Activated CD4-positive, alpha-beta memory T cell treated with anti-CD3 and anti-CD28 coated beads, Interleukin-2, amount 10 ng/mL, durations not matched to agents 7 days and 5 days (primary cell): ENCODE data around the gene FAT2. TPM values are rescaled to one million over a fixed set of nuclear protein-coding genes. Genes with fewer than 3 reads are reported as not detected.
"Not testable (repeated sequence)": the region's sequence is repeated elsewhere in the genome, so short reads cannot be mapped to it uniquely, and the experiment has no call there.

Experiments used
- CTCF ChIA-PET: fragments of 350-600 bp; sonication (Branson Sonifier 250); formaldehyde crosslinking; loops from one replicate; lab custom pipeline; 2021; ENCODE audit warnings: antibody characterized with exemption, inconsistent platforms; lab: Charles Lee
- POLR2A ChIA-PET: fragments of 350-600 bp; sonication (Branson Sonifier 250); formaldehyde crosslinking; loops from one replicate; lab custom pipeline; 2021; ENCODE audit warnings: antibody characterized with exemption; lab: Charles Lee
- DNase-seq: peaks from one replicate; pipeline ENCODE4 v3.0.0-alpha.2; 2020
- H3K27ac Mint-ChIP-seq: one replicate; pipeline ENCODE4 v1.8.0; 2021; ENCODE audit warnings: mild to moderate bottlenecking, mixed read lengths
- H3K27me3 Mint-ChIP-seq: one replicate; pipeline ENCODE4 v1.8.0; 2021; ENCODE audit warnings: mixed read lengths
- H3K36me3 Mint-ChIP-seq: one replicate; pipeline ENCODE4 v1.8.0; 2021; ENCODE audit warnings: low read depth, mixed read lengths
- H3K4me1 Mint-ChIP-seq: one replicate; pipeline ENCODE4 v1.8.0; 2021; ENCODE audit warnings: mixed read lengths
- H3K4me3 Mint-ChIP-seq: one replicate; pipeline ENCODE4 v1.8.0; 2021; ENCODE audit warnings: mild to moderate bottlenecking, mixed read lengths
- H3K9me3 Mint-ChIP-seq: one replicate; pipeline ENCODE4 v1.8.0; 2021; ENCODE audit warnings: mixed read lengths
- total RNA-seq, 2 experiments: library from RNA; stranded (reverse); gene quantifications; one replicate each; pipeline ENCODE4 v1.2.3, GENCODE V29; 2021

FAT2 gene
- total RNA-seq, 2 experiments from 2014 or later: not detected

DNA sequence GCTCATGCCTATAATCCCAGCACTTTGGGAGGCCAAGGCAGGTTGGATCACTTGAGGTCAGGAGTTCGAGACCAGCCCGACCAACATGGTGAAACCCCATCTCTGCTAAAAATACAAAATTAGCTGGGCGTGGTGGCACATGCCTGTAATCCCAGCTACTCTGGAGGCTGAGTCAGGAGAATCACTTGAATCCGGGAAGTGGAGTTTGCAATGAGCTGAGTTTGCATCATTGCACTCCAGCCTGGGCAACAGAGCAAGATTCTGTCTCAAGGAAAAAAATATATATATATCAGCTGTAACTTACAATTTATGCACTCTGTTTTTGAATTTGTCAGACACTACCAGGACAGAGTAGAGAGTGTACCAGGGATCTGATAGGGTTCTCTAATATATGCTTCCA is 5.8 kb downstream of the FAT2 start:
- H3K4me1 Mint-ChIP-seq, H3K27ac Mint-ChIP-seq, POLR2A ChIA-PET, DNase-seq, H3K27me3 Mint-ChIP-seq, H3K36me3 Mint-ChIP-seq, H3K4me3 Mint-ChIP-seq, H3K9me3 Mint-ChIP-seq, CTCF ChIA-PET: not testable (repeated sequence)

DNA sequence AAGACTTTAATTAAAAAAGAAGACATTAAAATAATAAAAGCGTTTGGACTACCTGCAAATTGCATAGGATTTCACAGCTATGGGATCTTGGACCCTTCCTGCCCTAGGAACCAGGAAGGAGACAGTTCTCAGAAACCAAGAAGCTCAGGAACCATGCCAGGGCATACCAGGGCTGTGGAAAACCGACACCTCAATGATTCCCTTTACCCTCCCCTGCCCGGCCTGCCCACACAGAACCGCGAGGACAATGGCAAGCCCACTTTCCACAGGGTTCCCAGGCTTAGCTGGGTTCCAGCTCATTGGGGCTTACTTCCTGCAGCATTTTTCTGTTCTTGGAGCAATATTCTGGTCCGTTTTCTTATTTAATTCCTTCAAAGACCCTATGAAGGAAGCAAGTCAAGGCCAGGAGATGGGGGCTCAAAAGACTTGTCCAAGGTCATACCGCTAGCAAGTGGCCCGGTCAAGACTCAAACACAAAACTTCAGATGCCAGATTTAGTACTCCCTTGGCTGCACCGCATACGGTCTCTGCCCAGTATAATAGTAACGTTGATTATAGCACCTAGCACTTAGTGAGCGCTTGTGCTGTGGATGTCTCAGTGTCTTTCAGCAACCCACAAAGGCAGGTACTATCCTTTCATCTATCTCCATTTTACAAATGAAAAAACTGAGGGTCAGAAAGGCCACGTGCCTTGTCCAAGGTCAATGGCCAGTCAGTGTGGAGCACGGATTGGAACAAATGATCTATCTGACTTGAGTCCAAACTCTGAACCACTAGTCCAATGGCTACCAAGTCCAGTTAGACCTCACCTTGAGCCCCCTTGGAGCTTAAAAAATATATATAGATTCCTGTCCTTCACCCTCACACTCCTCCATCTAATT is 6.8 kb downstream of the FAT2 start:
- no peak overlapping the region for H3K4me3 Mint-ChIP-seq

DNA sequence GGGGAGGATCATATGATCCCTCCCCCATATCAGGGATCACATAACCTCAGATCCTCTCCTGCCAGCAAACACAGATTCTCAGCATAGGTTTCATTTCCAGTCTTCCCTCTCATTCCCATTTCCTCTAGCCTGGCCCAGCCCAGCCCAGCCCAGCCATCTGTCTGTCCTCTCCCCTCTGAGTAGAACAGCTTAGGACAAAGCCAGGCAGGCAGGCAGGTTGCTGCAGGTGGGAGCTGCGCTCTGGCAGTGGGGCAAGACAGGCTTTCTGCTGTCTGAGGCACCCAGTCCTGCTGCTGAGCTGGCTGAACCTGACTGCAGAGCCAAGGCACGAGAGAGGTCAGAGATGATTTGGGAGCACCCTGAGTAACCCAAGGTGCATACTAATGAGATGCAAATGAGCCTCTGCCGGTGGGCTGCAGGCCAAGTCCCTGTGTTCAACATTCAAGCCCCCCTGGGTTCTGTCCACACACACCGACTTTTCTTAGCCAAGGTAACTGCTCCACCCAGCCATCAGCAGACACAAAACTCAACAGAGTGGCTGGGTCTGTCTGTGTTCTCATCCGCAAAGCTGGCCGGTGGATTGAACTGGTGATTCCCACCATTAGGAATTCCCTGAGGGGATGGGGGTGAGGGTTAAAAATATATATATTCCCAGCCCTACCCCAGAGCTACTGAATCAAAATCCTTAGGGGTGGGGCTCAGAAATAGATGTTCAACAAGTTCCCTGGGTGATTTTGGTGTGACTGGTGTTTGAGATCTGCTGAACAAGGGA is 9.1 kb downstream of the FAT2 start:
- POLR2A ChIA-PET: no interaction called here
- CTCF ChIA-PET: no interaction called here
- H3K4me1 Mint-ChIP-seq: peaks cover 3% of the 10 kb centered on the region

More for the DNA sequence above, 6.8 kb downstream of the FAT2 start:
- Mint-ChIP-seq H3K27ac (no peak overlapping the region), H3K36me3 (no peaks in the 10 kb centered on the region), H3K27me3 (peaks cover 2% of the 10 kb centered on the region), H3K9me3 (no peaks in the 10 kb centered on the region), H3K4me1 (no peaks in the 10 kb centered on the region)
- DNase-seq: no peak
- CTCF ChIA-PET: no interaction called here
- POLR2A ChIA-PET: no interaction called here

DNA sequence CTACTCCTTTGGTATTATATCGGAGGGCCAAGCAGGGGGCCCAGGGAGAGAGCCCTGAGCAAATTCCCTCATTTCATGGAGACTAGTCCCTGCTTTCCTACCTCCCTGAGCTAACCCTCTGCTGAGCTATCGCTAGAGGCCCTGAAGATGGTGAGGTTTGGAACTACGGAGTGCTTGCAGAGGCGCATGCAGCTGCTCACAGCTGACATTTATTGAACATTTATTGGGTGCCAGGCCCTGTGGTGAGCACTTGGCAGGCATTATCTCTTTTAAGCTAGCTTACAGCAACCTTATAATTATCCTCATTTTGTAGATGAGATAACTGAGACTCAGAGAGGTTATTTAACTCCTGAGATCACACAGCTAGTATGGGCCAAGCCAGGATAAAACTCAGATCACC is 9.8 kb downstream of the FAT2 start:
- CTCF ChIA-PET: no interaction called here
- POLR2A ChIA-PET: no interaction called here
- H3K9me3 Mint-ChIP-seq: no peaks in the 10 kb centered on the region
- no peak for DNase-seq
- no peaks in the 10 kb centered on the region for H3K36me3 Mint-ChIP-seq
- H3K27ac Mint-ChIP-seq: no peak overlapping the region
- peaks cover 5% of the 10 kb centered on the region for H3K27me3 Mint-ChIP-seq
- H3K4me3 Mint-ChIP-seq: no peak overlapping the region
- H3K4me1 Mint-ChIP-seq: peaks cover 3% of the 10 kb centered on the region

More for the DNA sequence above, 9.1 kb downstream of the FAT2 start:
- Mint-ChIP-seq H3K9me3 (no peaks in the 10 kb centered on the region), H3K27ac (no peak overlapping the region), H3K27me3 (peaks cover 5% of the 10 kb centered on the region), H3K36me3 (no peaks in the 10 kb centered on the region), H3K4me3 (no peak overlapping the region)
- no peak for DNase-seq

DNA sequence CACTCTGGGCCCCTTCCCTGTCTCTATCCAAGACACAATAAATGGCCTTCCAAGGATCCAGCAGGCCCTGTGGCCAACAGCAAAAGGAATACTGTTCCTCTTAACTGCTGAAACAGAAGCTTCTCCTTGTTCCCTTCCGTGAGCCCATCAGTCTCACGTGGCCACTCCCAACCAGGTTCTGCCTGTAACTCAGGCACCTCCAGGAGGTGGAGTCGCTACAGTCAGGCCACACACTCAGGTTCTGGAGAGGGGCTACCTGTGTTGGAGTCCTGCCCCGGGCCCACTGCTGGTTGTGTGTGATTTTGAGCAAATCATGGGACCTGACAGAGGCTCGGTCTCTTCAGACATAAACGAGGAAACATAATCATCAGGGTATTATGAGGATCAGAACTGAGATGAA is 10.3 kb downstream of the FAT2 start:
- no peak overlapping the region for H3K4me3 Mint-ChIP-seq
- no peak overlapping the region for H3K27ac Mint-ChIP-seq
- H3K9me3 Mint-ChIP-seq: no peaks in the 10 kb centered on the region
- DNase-seq: no peak
- peaks cover 3% of the 10 kb centered on the region for H3K4me1 Mint-ChIP-seq
- no peaks in the 10 kb centered on the region for H3K36me3 Mint-ChIP-seq
- peaks cover 5% of the 10 kb centered on the region for H3K27me3 Mint-ChIP-seq
- ChIA-PET CTCF (no interaction called here), POLR2A (no interaction called here)

DNA sequence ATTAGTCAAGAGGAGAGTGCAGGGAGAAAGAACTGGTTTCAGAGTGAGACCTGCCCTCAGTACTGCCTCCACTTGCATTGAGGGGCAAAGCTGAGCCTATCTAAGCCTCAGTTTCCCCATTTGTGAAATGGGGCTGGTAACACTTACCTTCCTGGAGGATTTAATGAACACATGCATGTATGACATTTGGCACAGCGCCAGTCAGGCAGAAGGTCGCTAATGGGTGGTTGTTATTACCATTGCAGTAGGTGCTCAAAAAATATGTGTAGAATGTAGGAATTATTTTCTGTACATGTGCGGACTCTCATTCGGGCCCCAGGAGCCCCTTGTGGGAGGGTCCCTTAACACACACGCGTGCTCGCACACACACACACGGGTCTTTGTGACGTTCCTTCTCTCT is 10.9 kb downstream of the FAT2 start:
- Mint-ChIP-seq H3K4me1 (peaks cover 3% of the 10 kb centered on the region), H3K36me3 (no peaks in the 10 kb centered on the region), H3K27ac (no peak overlapping the region), H3K9me3 (no peaks in the 10 kb centered on the region), H3K4me3 (no peak overlapping the region), H3K27me3 (peaks cover 5% of the 10 kb centered on the region)
- DNase-seq: no peak
- POLR2A ChIA-PET: no interaction called here
- CTCF ChIA-PET: no interaction called here

DNA sequence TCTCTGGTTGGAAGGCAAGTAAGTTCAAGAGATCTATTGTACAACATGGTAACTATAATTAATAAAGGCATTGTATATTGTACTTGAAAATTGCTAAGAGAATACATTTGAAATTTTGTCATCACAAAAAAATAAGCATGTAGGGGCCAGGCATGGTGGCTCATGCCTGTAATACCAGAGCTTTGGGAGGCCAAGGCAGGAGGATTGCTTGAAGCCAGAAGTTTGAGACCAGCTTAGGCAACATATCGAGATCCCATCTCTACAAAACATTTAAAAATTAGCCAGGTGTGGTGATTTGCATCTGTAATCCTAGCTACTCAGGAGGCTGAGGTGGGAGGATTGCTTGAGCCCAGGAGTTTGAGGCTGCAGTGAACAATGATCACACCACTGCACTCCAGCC is 12.0 kb downstream of the FAT2 start:
- CTCF ChIA-PET: interaction anchor here (1.2 kb wide), 1 partner anchor 73 kb away, joined by 3 read pairs; no protein-coding TSS in a partner anchor
- H3K27me3 Mint-ChIP-seq, H3K36me3 Mint-ChIP-seq, H3K4me1 Mint-ChIP-seq, H3K27ac Mint-ChIP-seq, POLR2A ChIA-PET, H3K4me3 Mint-ChIP-seq, DNase-seq, H3K9me3 Mint-ChIP-seq: not testable (repeated sequence)

DNA sequence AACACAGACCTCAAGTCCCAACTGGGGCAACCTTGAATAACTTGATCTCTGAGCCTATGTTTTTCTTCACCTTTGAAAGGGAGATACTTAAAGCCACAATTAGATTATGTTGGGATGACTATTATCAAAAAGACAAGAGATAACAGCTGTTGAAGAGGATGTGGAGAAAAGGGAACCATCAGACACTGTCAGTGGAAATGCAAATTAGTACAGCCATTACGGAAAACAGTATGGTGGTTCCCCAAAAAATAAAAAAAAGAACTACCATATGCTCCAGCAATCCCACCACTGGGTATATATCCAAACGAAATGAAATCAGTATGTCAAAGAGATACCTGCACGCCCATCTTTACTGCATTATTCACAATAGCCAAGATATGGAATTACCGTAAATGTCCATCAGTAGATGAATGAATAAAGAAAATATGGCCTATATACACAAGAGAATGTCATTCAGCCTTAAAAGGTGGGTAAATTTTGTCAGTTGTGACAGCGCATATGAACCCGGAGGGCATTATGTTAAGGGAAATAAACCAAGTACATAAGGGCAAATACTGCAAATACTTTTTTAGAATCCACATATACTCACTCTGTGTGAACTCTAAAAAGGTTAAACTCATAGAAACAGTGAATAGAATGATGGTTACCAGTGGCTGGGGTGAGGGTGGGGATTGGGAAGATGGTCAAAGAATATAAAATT is 12.7 kb downstream of the FAT2 start:
- ChIA-PET CTCF (interaction anchor here (0.7 to 1.2 kb wide), 3 partner anchors 8 to 74 kb away, joined by 3 read pairs; no protein-coding TSS in a partner anchor), POLR2A (no interaction called here)
- DNase-seq: no peak
- Mint-ChIP-seq H3K4me3 (no peak overlapping the region), H3K9me3 (no peaks in the 10 kb centered on the region), H3K27me3 (peaks cover 7% of the 10 kb centered on the region), H3K27ac (no peak overlapping the region), H3K4me1 (peaks cover 3% of the 10 kb centered on the region), H3K36me3 (no peaks in the 10 kb centered on the region)

DNA sequence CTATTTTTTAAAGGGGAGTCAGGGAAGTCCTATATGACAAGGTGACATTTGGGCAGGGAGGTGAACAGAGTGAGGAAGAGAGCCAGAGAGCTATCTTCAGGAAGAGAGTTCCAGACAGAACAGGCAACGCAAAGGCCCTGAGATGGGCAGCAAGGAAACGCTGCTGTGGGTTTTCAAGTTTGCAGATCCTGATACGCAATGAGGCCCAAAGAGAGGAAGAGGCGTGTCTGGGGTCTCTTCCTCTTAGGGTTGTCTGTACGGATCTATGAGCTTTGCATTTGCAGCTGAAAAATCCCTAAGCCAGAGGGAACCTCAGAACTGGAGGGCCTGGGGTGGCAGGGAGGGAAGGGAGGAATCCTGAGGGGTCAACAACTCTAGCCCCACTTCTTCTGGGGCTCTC is 13.6 kb downstream of the FAT2 start:
- POLR2A ChIA-PET: no interaction called here
- H3K4me1 Mint-ChIP-seq: peaks cover 3% of the 10 kb centered on the region
- H3K9me3 Mint-ChIP-seq: no peaks in the 10 kb centered on the region
- no peak overlapping the region for H3K27ac Mint-ChIP-seq
- no peak overlapping the region for H3K4me3 Mint-ChIP-seq
- no peak for DNase-seq
- CTCF ChIA-PET: interaction anchor here (0.7 to 1.0 kb wide), 2 partner anchors 9 to 54 kb away, joined by 3 read pairs; no protein-coding TSS in a partner anchor
- peaks cover 7% of the 10 kb centered on the region for H3K27me3 Mint-ChIP-seq
- no peaks in the 10 kb centered on the region for H3K36me3 Mint-ChIP-seq

DNA sequence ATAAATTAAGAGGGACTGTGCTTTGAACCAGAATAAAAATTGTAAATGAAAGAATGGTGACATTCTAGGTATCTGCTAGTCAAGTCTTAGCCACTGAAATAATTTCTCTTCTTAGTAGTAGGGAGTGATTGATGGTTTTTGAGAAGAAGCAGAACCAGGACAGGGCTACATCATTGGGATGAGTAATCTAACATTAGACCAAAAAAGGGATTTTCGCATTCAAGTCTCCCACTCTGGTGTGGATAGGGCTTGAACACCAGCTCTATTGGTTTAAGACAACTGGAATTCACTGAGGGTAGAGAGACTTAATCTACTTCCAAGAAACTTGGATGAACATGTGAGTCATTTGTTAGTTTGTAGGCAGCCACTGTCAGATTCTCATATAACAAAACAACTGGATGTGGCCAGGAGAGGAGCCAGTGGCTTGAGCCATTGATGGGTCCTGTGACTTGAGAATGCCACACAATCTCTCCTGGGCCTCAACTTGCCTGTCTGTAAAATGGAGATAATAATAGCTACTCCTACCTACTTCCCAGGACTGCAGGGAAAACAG is 16.6 kb downstream of the FAT2 start:
- no peaks in the 10 kb centered on the region for H3K9me3 Mint-ChIP-seq
- DNase-seq: no peak
- H3K27me3 Mint-ChIP-seq: peaks cover 5% of the 10 kb centered on the region
- H3K4me1 Mint-ChIP-seq: peaks cover 3% of the 10 kb centered on the region
- POLR2A ChIA-PET: no interaction called here
- no peak overlapping the region for H3K4me3 Mint-ChIP-seq
- no peaks in the 10 kb centered on the region for H3K36me3 Mint-ChIP-seq
- CTCF ChIA-PET: no interaction called here
- no peak overlapping the region for H3K27ac Mint-ChIP-seq

DNA sequence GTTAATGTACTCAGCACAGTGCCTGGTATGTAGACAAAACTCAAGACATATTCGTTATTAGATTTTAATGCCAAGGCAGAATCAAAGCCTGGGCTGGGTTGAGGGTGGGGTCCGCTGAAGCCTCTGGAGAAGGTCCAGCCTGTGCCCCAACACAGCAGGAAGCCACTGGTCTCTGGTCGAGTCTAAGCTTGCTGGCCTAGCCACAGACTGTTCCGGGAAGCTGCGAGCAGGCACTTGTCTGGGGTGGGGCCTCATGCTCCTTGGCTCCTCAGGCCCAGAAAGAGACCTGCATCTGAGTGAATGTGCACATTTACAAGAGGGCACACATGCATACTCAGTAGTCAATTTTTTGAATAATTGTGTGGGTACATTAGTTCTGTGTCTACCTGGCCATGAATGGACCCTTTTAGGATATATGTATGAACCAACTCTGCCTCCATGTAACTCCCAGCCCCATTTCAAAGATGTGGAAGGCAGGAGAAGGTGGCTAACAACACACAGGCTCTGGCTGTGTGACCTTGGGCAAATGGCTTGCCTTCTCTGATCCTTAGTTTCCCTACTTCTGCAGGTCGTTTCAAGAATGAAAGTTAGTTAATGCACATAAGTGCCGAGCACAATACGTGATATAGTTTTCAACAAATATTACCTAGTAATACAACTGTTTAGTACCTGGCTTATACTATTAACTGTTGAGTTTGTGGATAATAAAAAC is 18.3 kb downstream of the FAT2 start:
- H3K9me3 Mint-ChIP-seq: no peaks in the 10 kb centered on the region
- no peak overlapping the region for H3K27ac Mint-ChIP-seq
- H3K4me1 Mint-ChIP-seq: peaks cover 3% of the 10 kb centered on the region
- H3K27me3 Mint-ChIP-seq: peaks cover 5% of the 10 kb centered on the region
- ChIA-PET POLR2A (no interaction called here), CTCF (no interaction called here)
- no peak for DNase-seq
- no peak overlapping the region for H3K4me3 Mint-ChIP-seq
- no peaks in the 10 kb centered on the region for H3K36me3 Mint-ChIP-seq
